DOHH2 (cell line): ENCODE measurements around the gene UBTD1.

Experiments used
- CTCF ChIP-seq: fragments of 200-600 bp; sonication (generic); IDR thresholded peaks from one replicate; pipeline ENCODE4 v1.5.1; 2014; ENCODE audit warnings: antibody characterized with exemption, mild to moderate bottlenecking, low read depth, low read length; ENCODE audit not compliant: poor library complexity, severe bottlenecking
- EZH2phosphoT487 ChIP-seq: fragments of 200-600 bp; sonication (generic); IDR thresholded peaks from 2 replicates; pipeline ENCODE4 v1.6.1; 2017; ENCODE audit warnings: borderline replicate concordance, mild to moderate bottlenecking, antibody characterized with exemption, low read length, moderate library complexity, mixed read lengths

GRCh38 chr10:97450828-97451227 is 47.9 kb upstream of the UBTD1 start:
- TF ChIP-seq CTCF (no peak), EZH2phosphoT487 (no peak)
